OCI-LY3 (cell line): ENCODE results near the gene PAK5.

Experiments used
- H2AFZ ChIP-seq: fragments of 200-600, 300-600 bp; shearing (Covaris generic); 2 replicates; pipeline ENCODE4 v1.6.0; 2014; ENCODE audit warnings: antibody characterized with exemption, low read depth, low read length
- H3K27ac ChIP-seq: fragments of 200-600, 300-600 bp; sonication (generic); 2 replicates; pipeline ENCODE4 v1.5.1; 2014; ENCODE audit warnings: mild to moderate bottlenecking, low read length, moderate library complexity, mixed read lengths
- H3K27me3 ChIP-seq: fragments of 200-600, 300-600 bp; sonication (generic); 2 replicates; pipeline ENCODE4 v1.6.1; 2014; ENCODE audit warnings: low read depth, low read length, mixed read lengths
- H3K36me3 ChIP-seq: fragments of 200-600, 300-600 bp; sonication (generic); replicated peaks from 2 replicates; pipeline ENCODE3; 2014; ENCODE audit warnings: low read depth, low read length, mixed read lengths
- H3K4me1 ChIP-seq: fragments of 300-600, 200-600 bp; sonication (generic); 2 replicates; pipeline ENCODE4 v1.6.1; 2014; ENCODE audit warnings: low read length, mixed read lengths
- H3K4me2 ChIP-seq: fragments of 200-600, 300-600 bp; sonication (generic); 2 replicates; pipeline ENCODE4 v1.6.1; 2014; ENCODE audit warnings: low read length, mixed read lengths
- H3K4me3 ChIP-seq: fragments of 300-600, 200-600 bp; sonication (generic); 2 replicates; pipeline ENCODE4 v1.5.1; 2014; ENCODE audit warnings: antibody characterized with exemption, mild to moderate bottlenecking, low read length, moderate library complexity
- H3K79me2 ChIP-seq: fragments of 300-600, 200-600 bp; shearing (Covaris generic); 2 replicates; pipeline ENCODE4 v1.6.1; 2014; ENCODE audit warnings: mild to moderate bottlenecking, low read length, mixed read lengths
- H3K9ac ChIP-seq: fragments of 300-600, 200-600 bp; shearing (Covaris generic); 2 replicates; pipeline ENCODE4 v1.6.0; 2014; ENCODE audit warnings: mild to moderate bottlenecking, low read length, moderate library complexity
- H3K9me3 ChIP-seq: fragments of 200-600, 300-600 bp; shearing (Covaris generic); 2 replicates; pipeline ENCODE4 v1.6.1; 2014; ENCODE audit warnings: low read length, mixed read lengths; ENCODE audit not compliant: insufficient read depth
- H4K20me1 ChIP-seq: fragments of 200-600, 300-600 bp; sonication (generic); 2 replicates; pipeline ENCODE4 v1.6.1; 2016; ENCODE audit warnings: low read length, mixed read lengths; ENCODE audit not compliant: insufficient read depth
- EZH2phosphoT487 ChIP-seq: fragments of 200-600 bp; shearing (Covaris generic); IDR thresholded peaks from 2 replicates; pipeline ENCODE4 v1.6.1; 2018; ENCODE audit warnings: antibody characterized with exemption, mixed run types, low read depth
- TF ChIP-seq, protein P1 (sequence below): fragments of 200-600, 300-600 bp; sonication (generic); IDR thresholded peaks from 2 replicates; pipeline ENCODE4 v1.5.1; 2014; ENCODE audit warnings: antibody characterized with exemption, low read length, low read depth

PAK5 gene

DNA sequence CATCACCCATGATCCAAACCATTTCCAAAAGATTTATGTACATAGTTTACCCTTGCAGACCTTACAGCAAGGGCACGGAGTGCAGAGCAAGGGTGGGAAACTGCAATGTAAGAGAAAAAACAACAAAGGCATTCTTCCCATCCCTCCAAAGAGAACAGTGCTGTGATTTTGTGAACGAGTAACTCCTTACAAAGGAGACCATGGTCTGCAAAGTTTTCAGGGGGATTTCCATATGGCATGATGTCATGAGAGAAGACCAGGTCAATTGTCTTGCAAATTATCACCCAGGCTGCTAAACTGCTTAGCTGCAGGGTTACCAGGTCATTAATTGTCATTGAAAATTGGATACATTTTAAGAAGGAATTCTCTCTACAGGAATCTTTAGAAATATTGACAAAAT lies 266.2 kb downstream of the PAK5 start:
- H3K4me3 ChIP-seq: no peak overlapping the region
- no peaks in the 10 kb centered on the region for H3K36me3 ChIP-seq
- peaks cover 8% of the 10 kb centered on the region for H3K27me3 ChIP-seq
- no peaks in the 10 kb centered on the region for H3K79me2 ChIP-seq
- no peaks in the 10 kb centered on the region for H4K20me1 ChIP-seq
- H3K4me2 ChIP-seq: no peak overlapping the region
- no peaks in the 10 kb centered on the region for H3K4me1 ChIP-seq
- H3K9me3 ChIP-seq: no peaks in the 10 kb centered on the region
- TF ChIP-seq, protein P1, sequence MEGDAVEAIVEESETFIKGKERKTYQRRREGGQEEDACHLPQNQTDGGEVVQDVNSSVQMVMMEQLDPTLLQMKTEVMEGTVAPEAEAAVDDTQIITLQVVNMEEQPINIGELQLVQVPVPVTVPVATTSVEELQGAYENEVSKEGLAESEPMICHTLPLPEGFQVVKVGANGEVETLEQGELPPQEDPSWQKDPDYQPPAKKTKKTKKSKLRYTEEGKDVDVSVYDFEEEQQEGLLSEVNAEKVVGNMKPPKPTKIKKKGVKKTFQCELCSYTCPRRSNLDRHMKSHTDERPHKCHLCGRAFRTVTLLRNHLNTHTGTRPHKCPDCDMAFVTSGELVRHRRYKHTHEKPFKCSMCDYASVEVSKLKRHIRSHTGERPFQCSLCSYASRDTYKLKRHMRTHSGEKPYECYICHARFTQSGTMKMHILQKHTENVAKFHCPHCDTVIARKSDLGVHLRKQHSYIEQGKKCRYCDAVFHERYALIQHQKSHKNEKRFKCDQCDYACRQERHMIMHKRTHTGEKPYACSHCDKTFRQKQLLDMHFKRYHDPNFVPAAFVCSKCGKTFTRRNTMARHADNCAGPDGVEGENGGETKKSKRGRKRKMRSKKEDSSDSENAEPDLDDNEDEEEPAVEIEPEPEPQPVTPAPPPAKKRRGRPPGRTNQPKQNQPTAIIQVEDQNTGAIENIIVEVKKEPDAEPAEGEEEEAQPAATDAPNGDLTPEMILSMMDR: no peak
- no peak for TF ChIP-seq EZH2phosphoT487
- H3K9ac ChIP-seq: no peak overlapping the region
- no peak overlapping the region for H2AFZ ChIP-seq
- no peak overlapping the region for H3K27ac ChIP-seq

GRCh38 chr20:9571783-9572182 lies 267.1 kb downstream of the PAK5 start:
- Histone ChIP-seq H3K4me1 (no peaks in the 10 kb centered on the region), H4K20me1 (no peaks in the 10 kb centered on the region), H3K4me3 (no peak overlapping the region), H3K4me2 (no peak overlapping the region), H3K27ac (no peak overlapping the region), H2AFZ (no peak overlapping the region), H3K79me2 (no peaks in the 10 kb centered on the region), H3K36me3 (no peaks in the 10 kb centered on the region), H3K27me3 (peaks cover 8% of the 10 kb centered on the region), H3K9ac (no peak overlapping the region), H3K9me3 (no peaks in the 10 kb centered on the region)
- no peak for TF ChIP-seq EZH2phosphoT487
- TF ChIP-seq, protein P1: no peak

DNA sequence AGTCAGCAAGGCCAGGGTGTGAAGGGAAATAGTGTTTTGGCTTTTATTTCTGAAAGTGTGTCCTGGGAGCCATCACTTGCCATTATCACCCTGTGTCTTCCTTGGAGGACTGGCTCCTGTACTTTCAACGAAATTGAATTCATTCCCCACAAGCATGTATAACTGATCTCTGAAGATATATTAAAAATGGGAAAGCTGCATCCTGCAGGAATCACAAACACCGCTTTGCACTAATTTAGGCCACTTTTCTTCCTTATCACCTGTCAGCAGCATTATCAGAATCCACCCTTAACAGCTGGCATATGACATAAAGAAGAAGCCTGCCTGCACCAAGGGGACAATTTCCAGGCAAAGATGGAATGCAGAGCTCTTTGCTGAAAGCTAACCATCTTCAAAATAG lies 268.3 kb downstream of the PAK5 start:
- Histone ChIP-seq H3K27me3 (peaks cover 14% of the 10 kb centered on the region), H3K79me2 (no peaks in the 10 kb centered on the region), H2AFZ (no peak overlapping the region), H3K4me1 (no peaks in the 10 kb centered on the region), H3K4me2 (no peak overlapping the region), H3K36me3 (no peaks in the 10 kb centered on the region), H3K9me3 (no peaks in the 10 kb centered on the region), H3K9ac (no peak overlapping the region), H3K27ac (no peak overlapping the region), H4K20me1 (no peaks in the 10 kb centered on the region), H3K4me3 (no peak overlapping the region)
- no peak for TF ChIP-seq EZH2phosphoT487
- TF ChIP-seq, protein P1: no peak

- no peaks in the 10 kb centered on the region for H3K79me2 ChIP-seq
- no peak overlapping the region for H3K27ac ChIP-seq
- H3K9ac ChIP-seq: no peak overlapping the region
- H3K4me3 ChIP-seq: no peak overlapping the region
- H3K4me1 ChIP-seq: no peaks in the 10 kb centered on the region
- no peak overlapping the region for H3K4me2 ChIP-seq
- peaks cover 10% of the 10 kb centered on the region; the same call in 1 of the 2 replicates for H3K27me3 ChIP-seq
- H4K20me1 ChIP-seq: no peaks in the 10 kb centered on the region
- H2AFZ ChIP-seq: no peak overlapping the region
- TF ChIP-seq EZH2phosphoT487: no peak
- TF ChIP-seq, protein P1: no peak
- no peaks in the 10 kb centered on the region for H3K36me3 ChIP-seq
- no peaks in the 10 kb centered on the region for H3K9me3 ChIP-seq
Observed at GRCh38 chr20:9566977-9567376, 271.9 kb downstream of the PAK5 start.
